ENCODE data around the gene FAM111B. TPM values are rescaled to one million over a fixed set of nuclear protein-coding genes. Genes with fewer than 3 reads are reported as not detected.

The FAM111B gene
- total and polyA plus RNA-seq, 2 of the 8 experiments (the other 6 are each of a cell fraction or from before 2014, with no cell fraction given) = 4.8 to 38.1 TPM

GRCh38 chr11:59145534-59145933 is 38.5 kb downstream of the FAM111B start:
- H2BK5ac ChIP-seq (ENCODE audit: low read depth, low read length) = 0 out of 2 replicates have a peak overlapping the region, but pooled peaks have one; percentile 66
- peaks cover 6% of the 10 kb centered on the region; the same call in 1 of the 2 replicates for H3K23me2 ChIP-seq (ENCODE audit: low read depth, low read length)
- H2BK120ac ChIP-seq (replicated peaks; ENCODE audit: low read depth, low read length) = no peak overlapping the region
- no peaks in the 10 kb centered on the region for H3K9me3 ChIP-seq (ENCODE audit: insufficient read depth in 2 of 2, low read depth in 1 of 2, low read length in 1 of 2)
- H2BK12ac ChIP-seq (ENCODE audit: low read depth, low read length) = no peak overlapping the region
- no peak for DNase-seq (ENCODE audit: low read depth in 1 of 2, low spot score in 2 of 2)
- no peak overlapping the region for H3K4ac ChIP-seq (replicated peaks; ENCODE audit: insufficient read length, low read depth, low read length)
- H3K56ac ChIP-seq (replicated peaks; ENCODE audit: insufficient read length, low read depth, low read length) = no peak overlapping the region
- no peak overlapping the region for H4K5ac ChIP-seq (ENCODE audit: insufficient read length, low read depth, low read length)
- H3K79me2 ChIP-seq (ENCODE audit: control insufficient read depth in 1 of 2, insufficient read depth in 2 of 2, low read length in 2 of 2) = peaks cover 0 to 10% of the 10 kb centered on the region in 2 experiments; a peak in 2 of 4 replicates
- H4K20me1 ChIP-seq (replicated peaks in 1 of 2; ENCODE audit: control insufficient read depth in 1 of 2, insufficient read depth in 2 of 2, low read length in 2 of 2) = peaks cover 2 to 3% of the 10 kb centered on the region in 2 experiments
- no peaks in the 10 kb centered on the region; a peak in 1 of 7 replicates for H3K27me3 ChIP-seq (replicated peaks in 1 of 4; ENCODE audit: control insufficient read depth in 3 of 4, extremely low read depth in 1 of 4, insufficient read depth in 3 of 4, low read length in 3 of 4)
- peak overlapping the region; percentile 54 to 69 for H3K4me2 ChIP-seq (ENCODE audit: insufficient read depth in 1 of 2, low read depth in 2 of 2, low read length in 2 of 2)
- H4K91ac ChIP-seq (replicated peaks; ENCODE audit: insufficient read length, low read length) = no peak overlapping the region
- no peak overlapping the region for H3K18ac ChIP-seq (ENCODE audit: extremely low read depth, low read length)
- no peak overlapping the region for H3K23ac ChIP-seq (ENCODE audit: insufficient read length)
- peaks cover 0 to 11% (median 4%) of the 10 kb centered on the region in 4 experiments; a peak in 6 of 8 replicates for H3K36me3 ChIP-seq (ENCODE audit: control insufficient read depth in 2 of 4, insufficient read depth in 4 of 4, low read length in 3 of 4)
- ChIA-PET CTCF (ENCODE audit: partially characterized antibody) (interaction anchor here (0.6 to 6.1 kb wide), 7 partner anchors 11 to 246 kb away, joined by 3 to 65 read pairs (median 4); no protein-coding TSS in a partner anchor), POLR2A (ENCODE audit: partially characterized antibody) (interaction anchor here (0.7 to 2.2 kb wide), 6 partner anchors 12 to 240 kb away, joined by 3 to 15 read pairs (median 6); partner anchors contain the start of gene DTX4)
- no peak overlapping the region for H4K8ac ChIP-seq (ENCODE audit: extremely low read depth, insufficient read depth, low read length)
- peaks cover 0 to 8% (median 0%) of the 10 kb centered on the region in 4 experiments; a peak in 4 of 7 replicates for H3K4me1 ChIP-seq (replicated peaks in 1 of 4; ENCODE audit: control insufficient read depth in 3 of 4, insufficient read depth in 4 of 4, low read length in 3 of 4)
- H2BK20ac ChIP-seq (ENCODE audit: low read length) = no peak overlapping the region
- no peak overlapping the region for H3K14ac ChIP-seq (ENCODE audit: insufficient read length)
- H3K9ac ChIP-seq (replicated peaks in 1 of 4; ENCODE audit: extremely low read depth in 1 of 4, low read depth in 3 of 4, low read length in 3 of 4) = peak overlapping the region in 1 of 4 experiments; percentile 60; a peak in 1 of 7 replicates
- no peak overlapping the region for H3K27ac ChIP-seq (ENCODE audit: low read depth, low read length)
- H3K79me1 ChIP-seq (ENCODE audit: low read depth, low read length) = no peaks in the 10 kb centered on the region
- 69% methylated on average over 4 of the region's 4 CpGs; no CpG with 5 or more reads in 1 of the 2 experiments for WGBS, 2 experiments (ENCODE audit: extremely low coverage in 1 of 2, insufficient coverage in 1 of 2, insufficient read length in 1 of 2, insufficient replicate concordance in 2 of 2, low coverage in 1 of 2, low lambda C conversion rate in 2 of 2, missing lambda C conversion rate in 1 of 2)
- H2AFZ ChIP-seq (ENCODE audit: low read length) = no peak overlapping the region
- H2AK5ac ChIP-seq (ENCODE audit: low read depth, low read length) = no peak overlapping the region
- H3K4me3 ChIP-seq (ENCODE audit: extremely low read depth in 1 of 4, insufficient read depth in 2 of 4, low read depth in 3 of 4, low read length in 4 of 4) = peak overlapping the region; percentile 37 to 75 (median 48); a peak in 7 of 8 replicates
- no peak overlapping the region for H2BK15ac ChIP-seq (ENCODE audit: low read length)
- FAIRE-seq = no peak
- TF ChIP-seq CHD1 (IDR thresholded peaks at IDR 0.05; ENCODE audit: low read depth, low read length) (no peak), ATF2 (IDR thresholded peaks at IDR 0.05; ENCODE audit: low read length) (no peak), SIX5 (IDR thresholded peaks at IDR 0.05; ENCODE audit: low read depth, low read length) (no peak), KDM1A (IDR thresholded peaks at IDR 0.05; ENCODE audit: borderline replicate concordance, low read length) (no peak), USF2 (IDR thresholded peaks at IDR 0.05; ENCODE audit: low read length) (no peak), ASH2L (IDR thresholded peaks at IDR 0.05; ENCODE audit: low read length) (no peak), HDAC2 (IDR thresholded peaks at IDR 0.05; ENCODE audit: borderline replicate concordance in 1 of 2, low read depth in 2 of 2, low read length in 2 of 2) (no peak)
